Trophoblast cell (in vitro differentiated cells and primary cell): Measurements from ENCODE around the gene TGFBR3L.
"Not testable (repeated sequence)": the region's sequence is repeated elsewhere in the genome, so short reads cannot be mapped to it uniquely, and the experiment has no call there.

Experiments
- DNase-seq, 2 donors: peaks; one replicate each; pipeline ENCODE4 v3.0.0-alpha.2; 2016
- H2AFZ ChIP-seq: 2 replicates; pipeline ENCODE4 v1.6.1; 2013; ENCODE audit warnings: low read length, moderate library complexity, mild to moderate bottlenecking; ENCODE audit not compliant: insufficient read depth, poor library complexity
- H2AK5ac ChIP-seq: 2 replicates; pipeline ENCODE4 v1.6.1; 2013; ENCODE audit warnings: mild to moderate bottlenecking, low read length
- H2BK120ac ChIP-seq: 2 replicates; pipeline ENCODE4 v1.6.1; 2013; ENCODE audit warnings: low read length, mild to moderate bottlenecking, moderate library complexity; ENCODE audit not compliant: insufficient read depth, poor library complexity
- H2BK12ac ChIP-seq: 2 replicates; pipeline ENCODE4 v1.6.1; 2013; ENCODE audit warnings: mild to moderate bottlenecking, low read length, moderate library complexity
- H2BK5ac ChIP-seq: 2 replicates; pipeline ENCODE4 v1.6.1; 2013; ENCODE audit warnings: low read length, low read depth, moderate library complexity, mild to moderate bottlenecking; ENCODE audit not compliant: poor library complexity
- H3K14ac ChIP-seq: 2 replicates; pipeline ENCODE4 v1.6.1; 2013; ENCODE audit warnings: mild to moderate bottlenecking, low read length
- H3K18ac ChIP-seq: 2 replicates; pipeline ENCODE4 v1.6.1; 2013; ENCODE audit warnings: mild to moderate bottlenecking, low read length
- H3K23ac ChIP-seq: 2 replicates; pipeline ENCODE4 v1.6.1; 2013; ENCODE audit warnings: low read length
- H3K27ac ChIP-seq: 2 replicates; pipeline ENCODE4 v1.5.1; 2013; ENCODE audit warnings: low read depth, mild to moderate bottlenecking, inconsistent platforms, low read length, moderate library complexity
- H3K27me3 ChIP-seq: 2 replicates; pipeline ENCODE4 v1.6.1; 2013; ENCODE audit warnings: inconsistent platforms, mild to moderate bottlenecking, low read length, moderate library complexity; ENCODE audit not compliant: insufficient read depth
- H3K36me3 ChIP-seq, 2 experiments: 1 replicate in 1 of 2; 2 replicates in 1 of 2; pipeline ENCODE4 v1.6.1; 2013; ENCODE audit warnings: low read length in 2 of 2, mild to moderate bottlenecking in 2 of 2, moderate library complexity in 1 of 2; ENCODE audit not compliant: insufficient read depth in 2 of 2, control insufficient read depth in 1 of 2
- H3K4ac ChIP-seq: 2 replicates; pipeline ENCODE4 v1.6.1; 2013; ENCODE audit warnings: low read depth, mild to moderate bottlenecking, low read length, moderate library complexity
- H3K4me1 ChIP-seq, 2 experiments: 1 replicate in 1 of 2; 2 replicates in 1 of 2; pipeline ENCODE4 v1.6.1; 2013; ENCODE audit warnings: low read length in 2 of 2, mild to moderate bottlenecking in 2 of 2, moderate library complexity in 1 of 2; ENCODE audit not compliant: insufficient read depth in 2 of 2, control insufficient read depth in 1 of 2
- H3K4me2 ChIP-seq: 2 replicates; pipeline ENCODE4 v1.6.1; 2013; ENCODE audit warnings: inconsistent platforms, mild to moderate bottlenecking, low read length, moderate library complexity
- H3K4me3 ChIP-seq: 2 replicates; pipeline ENCODE4 v1.5.1; 2013; ENCODE audit warnings: mild to moderate bottlenecking, low read depth, low read length, inconsistent platforms
- H3K79me1 ChIP-seq: one replicate; pipeline ENCODE4 v1.6.1; 2013; ENCODE audit warnings: low read length
- H3K79me2 ChIP-seq: 2 replicates; pipeline ENCODE4 v1.6.1; 2013; ENCODE audit warnings: low read length, mild to moderate bottlenecking; ENCODE audit not compliant: control insufficient read depth, insufficient read depth, poor library complexity
- H3K9ac ChIP-seq: 2 replicates; pipeline ENCODE4 v1.6.1; 2013; ENCODE audit warnings: mild to moderate bottlenecking, low read length
- H3K9me3 ChIP-seq: 2 replicates; pipeline ENCODE4 v1.6.1; 2013; ENCODE audit warnings: low read depth, mild to moderate bottlenecking, control low read depth, inconsistent platforms, low read length; ENCODE audit not compliant: insufficient read depth
- H4K12ac ChIP-seq: 2 replicates; pipeline ENCODE4 v1.6.1; 2013; ENCODE audit warnings: low read depth, mild to moderate bottlenecking, low read length, moderate library complexity
- H4K8ac ChIP-seq: 2 replicates; pipeline ENCODE4 v1.6.1; 2013; ENCODE audit warnings: low read depth, mild to moderate bottlenecking, low read length, moderate library complexity
- H4K91ac ChIP-seq: one replicate; pipeline ENCODE4 v1.6.1; 2013; ENCODE audit warnings: low read depth, mild to moderate bottlenecking, low read length, moderate library complexity
- WGBS: extraction: QIAGEN DNeasy Blood & Tissue Kit; methylation state at CpG from one replicate; pipeline ENCODE4 v1.1.7; 2013; ENCODE audit warnings: missing lambda C conversion rate; ENCODE audit not compliant: insufficient read length, insufficient coverage; ENCODE audit errors: extremely low coverage; 5-methylcytosine and 5-hydroxymethylcytosine counted together

Gene TGFBR3L

GRCh38 chr19:7888826-7889217, 25.8 kb upstream of the TGFBR3L start:
- no peak for DNase-seq
- Histone ChIP-seq H4K8ac (no peak overlapping the region), H3K9me3 (no peaks in the 10 kb centered on the region), H3K4ac (no peak overlapping the region), H3K4me1 (peaks cover 0 to 8% of the 10 kb centered on the region in 2 experiments), H2BK12ac (peak overlapping the region; percentile 7), H3K79me2 (no peaks in the 10 kb centered on the region), H3K14ac (no peak overlapping the region), H4K91ac (peak overlapping the region; percentile 15), H2BK120ac (no peak overlapping the region), H3K23ac (no peak overlapping the region), H2BK5ac (no peak overlapping the region), H4K12ac (no peak overlapping the region), H3K36me3 (no peaks in the 10 kb centered on the region), H2AFZ (no peak overlapping the region), H3K4me3 (no peak overlapping the region), H2AK5ac (peak overlapping the region; percentile 29), H3K9ac (no peak overlapping the region), H3K18ac (no peak overlapping the region), H3K4me2 (peak overlapping the region; percentile 78), H3K79me1 (no peaks in the 10 kb centered on the region), H3K27me3 (no peaks in the 10 kb centered on the region), H3K27ac (no peak overlapping the region)
- WGBS = no CpG with 5 or more reads among the region's 8 CpGs

- not testable (repeated sequence) for H3K4me3 ChIP-seq, H4K8ac ChIP-seq, H2AK5ac ChIP-seq, H3K27ac ChIP-seq, H3K4ac ChIP-seq, H3K4me2 ChIP-seq, H3K79me1 ChIP-seq, H4K91ac ChIP-seq, H3K27me3 ChIP-seq, H3K14ac ChIP-seq, H3K36me3 ChIP-seq, H2BK120ac ChIP-seq, H3K18ac ChIP-seq, H4K12ac ChIP-seq, H3K9me3 ChIP-seq, H3K23ac ChIP-seq, H2BK12ac ChIP-seq, DNase-seq, H3K79me2 ChIP-seq, H2BK5ac ChIP-seq, H2AFZ ChIP-seq
- no CpG with 5 or more reads among the region's 18 CpGs for WGBS
- H3K4me1 ChIP-seq = peaks cover 11 to 14% of the 10 kb centered on the region in 2 experiments
- peak overlapping the region; percentile 41 for H3K9ac ChIP-seq
Observed at GRCh38 chr19:7893362-7894101, 21.1 kb upstream of the TGFBR3L start.

- H3K27ac ChIP-seq = no peak overlapping the region
- H3K4me1 ChIP-seq = peaks cover 10 to 11% of the 10 kb centered on the region in 2 experiments
- no peaks in the 10 kb centered on the region for H3K27me3 ChIP-seq
- no peak overlapping the region for H2BK5ac ChIP-seq
- H2AK5ac ChIP-seq = no peak overlapping the region
- no peak overlapping the region for H4K12ac ChIP-seq
- no CpG with 5 or more reads among the region's 18 CpGs for WGBS
- no peak overlapping the region for H3K4ac ChIP-seq
- no peaks in the 10 kb centered on the region for H3K36me3 ChIP-seq
- DNase-seq = peak in 1 of 2 donors; percentile 38
- no peaks in the 10 kb centered on the region for H3K9me3 ChIP-seq
- H3K4me2 ChIP-seq = no peak overlapping the region
- no peaks in the 10 kb centered on the region for H3K79me2 ChIP-seq
- H2BK12ac ChIP-seq = no peak overlapping the region
- H2AFZ ChIP-seq = no peak overlapping the region
- H3K14ac ChIP-seq = no peak overlapping the region
- H3K18ac ChIP-seq = no peak overlapping the region
- H4K8ac ChIP-seq = no peak overlapping the region
- no peak overlapping the region for H3K4me3 ChIP-seq
- no peaks in the 10 kb centered on the region for H3K79me1 ChIP-seq
- no peak overlapping the region for H3K23ac ChIP-seq
- H4K91ac ChIP-seq = no peak overlapping the region
- H2BK120ac ChIP-seq = no peak overlapping the region
- no peak overlapping the region for H3K9ac ChIP-seq
Observed at GRCh38 chr19:7894612-7895309, 19.9 kb upstream of the TGFBR3L start.

- no peaks in the 10 kb centered on the region for H3K27me3 ChIP-seq
- DNase-seq = no peak
- H3K79me2 ChIP-seq = no peaks in the 10 kb centered on the region
- H4K12ac ChIP-seq = no peak overlapping the region
- no peak overlapping the region for H2BK5ac ChIP-seq
- no peak overlapping the region for H3K4me2 ChIP-seq
- no peak overlapping the region for H3K9ac ChIP-seq
- H3K27ac ChIP-seq = no peak overlapping the region
- H4K8ac ChIP-seq = no peak overlapping the region
- H2BK12ac ChIP-seq = no peak overlapping the region
- no peaks in the 10 kb centered on the region for H3K36me3 ChIP-seq
- H2AK5ac ChIP-seq = no peak overlapping the region
- peak overlapping the region; percentile 34 for H4K91ac ChIP-seq
- H2BK120ac ChIP-seq = no peak overlapping the region
- no peak overlapping the region for H3K4me3 ChIP-seq
- H3K18ac ChIP-seq = no peak overlapping the region
- no peaks in the 10 kb centered on the region for H3K9me3 ChIP-seq
- H3K23ac ChIP-seq = no peak overlapping the region
- no peaks in the 10 kb centered on the region for H3K79me1 ChIP-seq
- H3K4ac ChIP-seq = no peak overlapping the region
- peaks cover 10 to 11% of the 10 kb centered on the region in 2 experiments for H3K4me1 ChIP-seq
- H3K14ac ChIP-seq = peak overlapping the region; percentile 5
- no CpG with 5 or more reads among the region's 13 CpGs for WGBS
- H2AFZ ChIP-seq = no peak overlapping the region
Observed at GRCh38 chr19:7895565-7895964, 19.1 kb upstream of the TGFBR3L start.
